ENCODE results near the gene PDE8B.

DNA sequence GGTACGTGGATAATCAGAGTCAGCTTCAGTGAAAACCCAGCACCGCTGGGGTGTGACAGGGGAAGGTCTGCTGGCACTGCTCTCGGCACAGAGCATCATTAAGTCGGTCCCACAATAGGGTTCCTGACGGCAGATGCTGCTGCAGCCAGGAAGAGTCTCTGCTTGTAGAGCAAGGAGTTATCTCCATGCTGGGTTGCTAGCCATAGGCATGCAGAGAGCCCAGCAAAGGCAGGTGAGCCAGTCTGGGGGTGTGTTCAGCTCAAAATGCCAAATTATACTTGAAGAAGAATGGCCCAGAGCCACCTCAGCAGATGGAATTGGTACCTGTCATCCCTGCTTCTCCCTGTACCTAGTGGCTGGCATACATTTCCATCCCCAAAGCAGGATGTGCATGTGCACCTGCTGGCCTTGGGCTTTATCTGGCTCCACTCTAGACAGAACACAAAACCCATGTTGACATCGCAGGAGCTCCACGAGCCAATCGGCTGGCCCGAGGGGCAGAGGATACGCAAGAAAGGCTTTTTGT lies 180.8 kb downstream of the PDE8B start:
- TF ChIP-seq POLR2AphosphoS5 (IDR thresholded peaks at IDR 0.05; ENCODE audit: borderline replicate concordance, low read depth, low read length) (no peak), EZH2 (IDR thresholded peaks at IDR 0.05) (no peak), FOXP2 (optimal IDR thresholded peaks at IDR 0.05; ENCODE audit: control extremely low read depth, extremely low read length, insufficient read depth) (no peak)

All from SK-N-MC (cell line).